MM.1S (cell line): Measurements from ENCODE around the gene SCAPER.

Experiments
- DNase-seq: peaks from one replicate; pipeline ENCODE4 v3.0.0-alpha.2; 2015
- H2AFZ ChIP-seq: fragments of 300-600 bp; sonication (generic); 2 replicates; pipeline ENCODE4 v1.6.0; 2016; ENCODE audit warnings: antibody characterized with exemption, low read length
- H3F3A ChIP-seq: fragments of 300-600 bp; sonication (generic); 2 replicates; pipeline ENCODE4 v1.6.1; 2016; ENCODE audit warnings: mild to moderate bottlenecking, antibody characterized with exemption, low read length, moderate library complexity, mixed read lengths; ENCODE audit not compliant: insufficient read depth
- H3K27ac ChIP-seq: fragments of 300-600 bp; sonication (generic); 2 replicates; pipeline ENCODE4 v1.5.1; 2016; ENCODE audit warnings: mild to moderate bottlenecking, low read length
- H3K27me3 ChIP-seq: fragments of 300-600 bp; sonication (generic); replicated peaks from 2 replicates; pipeline ENCODE4 v1.6.0; 2016; ENCODE audit warnings: low read length; ENCODE audit not compliant: insufficient read depth
- H3K36me3 ChIP-seq: fragments of 300-600 bp; sonication (generic); replicated peaks from 2 replicates; pipeline ENCODE4 v1.6.1; 2016; ENCODE audit warnings: mild to moderate bottlenecking, low read length, mixed read lengths; ENCODE audit not compliant: insufficient read depth
- H3K4me1 ChIP-seq: fragments of 300-600 bp; sonication (generic); 2 replicates; pipeline ENCODE4 v1.6.1; 2016; ENCODE audit warnings: low read length, mixed read lengths
- H3K4me2 ChIP-seq: fragments of 300-600 bp; sonication (generic); 2 replicates; pipeline ENCODE4 v1.6.0; 2016; ENCODE audit warnings: low read depth, low read length
- H3K4me3 ChIP-seq: fragments of 300-600 bp; sonication (generic); 2 replicates; pipeline ENCODE4 v1.5.1; 2016; ENCODE audit warnings: low read length, mixed read lengths
- H3K79me2 ChIP-seq: fragments of 300-600 bp; sonication (generic); 2 replicates; pipeline ENCODE4 v1.6.1; 2016; ENCODE audit warnings: mixed run types, low read length, mixed read lengths
- H3K9ac ChIP-seq: fragments of 300-600 bp; sonication (generic); 2 replicates; pipeline ENCODE4 v1.6.1; 2016; ENCODE audit warnings: low read length, mixed read lengths
- H3K9me2 ChIP-seq: fragments of 300-600 bp; sonication (generic); replicated peaks from 2 replicates; pipeline ENCODE4 v1.6.1; 2016; ENCODE audit warnings: mild to moderate bottlenecking, low read length, mixed read lengths; ENCODE audit not compliant: insufficient read depth
- H3K9me3 ChIP-seq: fragments of 300-600 bp; sonication (generic); replicated peaks from 2 replicates; pipeline ENCODE4 v1.6.1; 2016; ENCODE audit warnings: mild to moderate bottlenecking, low read length, mixed read lengths; ENCODE audit not compliant: insufficient read depth
- H4K20me1 ChIP-seq: fragments of 300-600 bp; sonication (generic); 2 replicates; pipeline ENCODE4 v1.6.1; 2016; ENCODE audit warnings: mild to moderate bottlenecking, low read length, moderate library complexity, mixed read lengths; ENCODE audit not compliant: insufficient read depth
- CTCF ChIP-seq: fragments of 300-600 bp; sonication (generic); IDR thresholded peaks from 2 replicates; pipeline ENCODE4 v1.5.1; 2016; ENCODE audit warnings: antibody characterized with exemption, low read length, mixed read lengths
- EZH2 ChIP-seq: fragments of 300-600 bp; sonication (generic); optimal IDR thresholded peaks from 2 replicates; pipeline ENCODE3; 2017; ENCODE audit warnings: low read depth, mild to moderate bottlenecking, antibody characterized with exemption, low read length, mixed read lengths
- EZH2phosphoT487 ChIP-seq: fragments of 300-600 bp; sonication (generic); IDR thresholded peaks from 2 replicates; pipeline ENCODE4 v1.6.1; 2018; ENCODE audit warnings: antibody characterized with exemption, low read length

Gene SCAPER

GRCh38 chr15:76480267-76480666 is 424.9 kb downstream of the SCAPER start:
- Histone ChIP-seq H3K27me3 (no peaks in the 10 kb centered on the region), H3K4me1 (no peaks in the 10 kb centered on the region), H3K9ac (no peak overlapping the region), H3F3A (no peaks in the 10 kb centered on the region), H3K9me2 (no peaks in the 10 kb centered on the region), H3K79me2 (no peaks in the 10 kb centered on the region), H4K20me1 (no peaks in the 10 kb centered on the region), H2AFZ (no peak overlapping the region), H3K4me3 (no peak overlapping the region), H3K27ac (no peak overlapping the region), H3K36me3 (no peaks in the 10 kb centered on the region), H3K9me3 (no peaks in the 10 kb centered on the region), H3K4me2 (no peak overlapping the region)
- DNase-seq: no peak
- TF ChIP-seq CTCF (no peak), EZH2phosphoT487 (no peak), EZH2 (no peak)

- Histone ChIP-seq H3K79me2 (no peaks in the 10 kb centered on the region), H3K36me3 (0 out of 2 replicates have a peak, but pooled peaks cover 2% of the 10 kb centered on the region), H3K4me1 (no peaks in the 10 kb centered on the region), H3F3A (no peaks in the 10 kb centered on the region), H3K9me3 (no peaks in the 10 kb centered on the region), H3K27me3 (no peaks in the 10 kb centered on the region), H3K4me3 (no peak overlapping the region), H3K9me2 (no peaks in the 10 kb centered on the region), H4K20me1 (no peaks in the 10 kb centered on the region), H3K4me2 (no peak overlapping the region), H3K27ac (no peak overlapping the region), H3K9ac (no peak overlapping the region), H2AFZ (no peak overlapping the region)
- DNase-seq: no peak
- no peak for TF ChIP-seq CTCF
- TF ChIP-seq EZH2phosphoT487: no peak
- TF ChIP-seq EZH2: no peak
Measured at GRCh38 chr15:76470691-76471090, 434.4 kb downstream of the SCAPER start.

- Histone ChIP-seq H3K4me3 (no peak overlapping the region), H3K36me3 (0 out of 2 replicates have a peak, but pooled peaks cover 2% of the 10 kb centered on the region), H3K4me1 (no peaks in the 10 kb centered on the region), H3K27ac (no peak overlapping the region), H3K27me3 (no peaks in the 10 kb centered on the region), H3K4me2 (no peak overlapping the region), H3K79me2 (no peaks in the 10 kb centered on the region), H2AFZ (no peak overlapping the region), H4K20me1 (no peaks in the 10 kb centered on the region), H3K9me3 (no peaks in the 10 kb centered on the region), H3F3A (no peaks in the 10 kb centered on the region), H3K9ac (no peak overlapping the region), H3K9me2 (no peaks in the 10 kb centered on the region)
- TF ChIP-seq CTCF: no peak
- no peak for TF ChIP-seq EZH2phosphoT487
- no peak for TF ChIP-seq EZH2
- DNase-seq: no peak
Measured at GRCh38 chr15:76468722-76469121, 436.4 kb downstream of the SCAPER start.
